LNCAP (cell line): ENCODE results near the gene COA5.

Experiments
- TF ChIP-seq, protein P1 (sequence below): fragments of 450-650 bp; IDR thresholded peaks from 2 replicates; pipeline ENCODE4 v1.5.1; 2017; ENCODE audit warnings: mild to moderate bottlenecking

COA5 gene

GRCh38 chr2:98569197-98569793 is 39.0 kb downstream of the COA5 start:
- TF ChIP-seq, protein P1, sequence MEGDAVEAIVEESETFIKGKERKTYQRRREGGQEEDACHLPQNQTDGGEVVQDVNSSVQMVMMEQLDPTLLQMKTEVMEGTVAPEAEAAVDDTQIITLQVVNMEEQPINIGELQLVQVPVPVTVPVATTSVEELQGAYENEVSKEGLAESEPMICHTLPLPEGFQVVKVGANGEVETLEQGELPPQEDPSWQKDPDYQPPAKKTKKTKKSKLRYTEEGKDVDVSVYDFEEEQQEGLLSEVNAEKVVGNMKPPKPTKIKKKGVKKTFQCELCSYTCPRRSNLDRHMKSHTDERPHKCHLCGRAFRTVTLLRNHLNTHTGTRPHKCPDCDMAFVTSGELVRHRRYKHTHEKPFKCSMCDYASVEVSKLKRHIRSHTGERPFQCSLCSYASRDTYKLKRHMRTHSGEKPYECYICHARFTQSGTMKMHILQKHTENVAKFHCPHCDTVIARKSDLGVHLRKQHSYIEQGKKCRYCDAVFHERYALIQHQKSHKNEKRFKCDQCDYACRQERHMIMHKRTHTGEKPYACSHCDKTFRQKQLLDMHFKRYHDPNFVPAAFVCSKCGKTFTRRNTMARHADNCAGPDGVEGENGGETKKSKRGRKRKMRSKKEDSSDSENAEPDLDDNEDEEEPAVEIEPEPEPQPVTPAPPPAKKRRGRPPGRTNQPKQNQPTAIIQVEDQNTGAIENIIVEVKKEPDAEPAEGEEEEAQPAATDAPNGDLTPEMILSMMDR: peak; percentile 95

- TF ChIP-seq, protein P1: no peak
Observed at GRCh38 chr2:98568161-98568956, 40.0 kb downstream of the COA5 start.

DNA sequence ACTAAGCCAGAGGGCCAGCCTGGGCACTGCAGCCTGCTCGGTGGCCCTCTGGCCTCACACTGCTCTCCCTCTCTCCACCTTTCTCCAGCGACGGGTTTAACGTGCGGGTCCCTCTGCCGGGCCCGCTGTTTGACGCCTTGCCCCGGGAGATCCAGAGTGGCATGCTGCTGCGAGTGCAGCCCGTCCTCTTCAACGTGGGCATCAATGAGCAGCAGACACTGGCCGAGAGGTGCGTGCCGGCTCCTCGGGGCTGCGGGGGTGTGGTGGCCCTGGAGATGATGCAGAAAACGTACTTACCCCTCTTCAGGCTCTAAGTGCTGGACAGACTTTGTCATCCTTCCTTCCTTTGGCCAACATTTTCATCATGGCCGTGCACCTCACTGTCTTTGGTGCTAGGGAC is 42.4 kb downstream of the COA5 start:
- TF ChIP-seq, protein P1: no peak

GRCh38 chr2:98565286-98565860 is 42.9 kb downstream of the COA5 start:
- TF ChIP-seq, protein P1: no peak

GRCh38 chr2:98564541-98565132 is 43.7 kb downstream of the COA5 start:
- TF ChIP-seq, protein P1: no peak

GRCh38 chr2:98563394-98563793 is 44.9 kb downstream of the COA5 start:
- TF ChIP-seq, protein P1: no peak

DNA sequence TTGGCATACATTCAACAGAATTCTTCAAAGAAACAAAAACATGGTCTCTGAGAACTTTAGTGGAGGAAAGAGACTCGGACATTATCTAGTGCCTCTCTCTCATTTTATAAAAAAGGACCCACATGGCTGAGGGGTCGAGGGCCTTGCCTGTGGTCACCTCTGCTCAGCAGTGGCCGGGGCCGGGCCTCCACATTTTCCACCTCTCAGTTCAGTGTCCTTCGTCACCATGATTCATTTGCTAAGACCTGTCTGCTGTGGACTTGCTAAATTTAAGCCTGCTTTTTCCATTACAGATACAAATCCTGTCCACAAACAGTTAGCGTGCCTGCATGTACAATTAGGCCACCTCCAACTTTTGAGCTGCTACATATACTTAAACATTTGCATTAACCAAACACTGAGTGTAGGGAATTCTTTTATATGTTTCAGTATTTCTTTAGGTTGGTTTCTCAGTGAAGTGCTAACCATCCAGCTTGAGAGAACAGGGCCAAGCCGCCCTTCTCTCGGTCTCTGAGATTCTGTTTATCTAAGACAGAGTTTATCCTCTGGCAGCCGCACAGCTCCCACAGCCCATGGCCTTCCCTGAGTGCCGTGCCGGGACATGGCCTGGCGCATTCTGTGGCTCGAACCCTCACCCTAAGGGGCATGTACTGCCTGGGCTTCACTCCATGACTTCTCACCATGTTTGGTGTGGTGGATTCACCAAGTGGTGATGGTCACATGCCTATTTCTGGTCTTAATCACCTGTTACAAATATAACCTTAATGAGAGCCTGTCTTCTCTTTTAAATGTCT is 46.2 kb downstream of the COA5 start:
- TF ChIP-seq, protein P1: no peak
